Neural progenitor cell (in vitro differentiated cells): ENCODE data around the gene TAC3.

Experiments used
- CTCF ChIP-seq: fragments of 200-600 bp; sonication (generic); IDR thresholded peaks from 2 replicates; pipeline ENCODE4 v1.5.1; 2017; ENCODE audit warnings: antibody characterized with exemption, mild to moderate bottlenecking
- EZH2phosphoT487 ChIP-seq: fragments of 200-600 bp; sonication (generic); IDR thresholded peaks from 2 replicates; pipeline ENCODE4 v1.6.1; 2017; ENCODE audit warnings: antibody characterized with exemption

- TF ChIP-seq CTCF (no peak), EZH2phosphoT487 (no peak)
These were observed 28.6 kb upstream of the TAC3 start for GRCh38 chr12:57044889-57045288.
